A549 (cell line): ENCODE data around the gene SSH3.

Source experiments
- BHLHE40 ChIP-seq: IDR thresholded peaks from 2 replicates; pipeline ENCODE4 v1.6.1; 2012; ENCODE audit warnings: low read depth, low read length, inconsistent platforms
- CTCF ChIP-seq: fragments of >200 bp; sonication (Bioruptor Twin); formaldehyde crosslinking; IDR thresholded peaks from 3 replicates; pipeline ENCODE4 v1.5.1; 2016
- FOSB ChIP-seq: fragments of 250-450 bp; sonication (Bioruptor Pico); IDR thresholded peaks from 2 replicates; pipeline ENCODE4 v1.5.0; 2020; ENCODE audit warnings: mild to moderate bottlenecking, moderate library complexity
- MAX ChIP-seq: IDR thresholded peaks from 2 replicates; pipeline ENCODE4 v1.6.1; 2012
- POLR2A ChIP-seq: IDR thresholded peaks from 2 replicates; pipeline ENCODE4 v1.6.1; 2012; ENCODE audit warnings: mild to moderate bottlenecking, low read length

DNA sequence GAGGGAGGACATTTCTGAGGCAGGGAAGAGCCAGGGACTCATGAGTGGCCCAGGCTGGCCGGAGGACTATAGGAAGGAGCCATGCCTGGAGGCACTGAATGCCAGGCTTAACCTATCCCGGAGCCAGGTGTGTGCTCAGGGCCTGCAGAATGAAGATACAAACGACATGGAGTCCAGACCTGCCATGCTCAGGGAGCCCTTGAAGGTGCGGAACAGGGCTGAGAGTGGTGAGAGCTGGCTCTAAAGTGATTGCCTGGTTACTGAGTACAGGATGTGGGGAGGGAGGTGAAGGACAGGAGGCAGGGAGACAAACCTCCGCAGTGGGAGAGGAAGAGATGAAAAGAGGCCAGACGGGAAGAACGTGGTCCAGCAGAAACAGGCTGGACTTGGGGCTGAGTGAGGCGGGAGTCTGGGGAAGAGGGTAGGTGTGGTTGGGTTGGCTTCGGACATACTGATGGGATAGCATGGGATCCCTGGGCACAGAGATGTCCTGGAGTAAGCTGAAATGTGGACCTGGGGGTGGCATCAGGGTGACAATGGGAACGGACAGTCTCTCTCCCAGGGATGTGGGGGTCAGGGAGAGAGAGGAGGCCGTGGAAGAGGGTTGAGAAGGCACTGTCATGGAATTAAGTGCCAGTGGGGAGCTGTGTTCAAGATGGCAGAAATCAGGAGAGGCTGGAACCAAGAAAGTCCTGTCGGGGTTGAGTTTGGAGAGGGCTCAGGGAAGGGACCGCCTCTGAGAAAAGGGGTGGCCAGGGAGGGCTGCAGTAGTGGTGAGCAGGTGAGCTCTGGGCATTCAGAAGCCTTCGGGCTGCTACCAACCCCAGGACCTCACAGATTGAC lies 15.8 kb upstream of the SSH3 start:
- TF ChIP-seq MAX (no peak), CTCF (no peak), BHLHE40 (no peak), FOSB (CRISPR knock-in tag) (no peak), POLR2A (no peak; the same call in 1 of the 2 replicates)
